AG09319 (cell line): ENCODE data around the gene TOP1.

Source experiments
- DNase-seq: peaks from one replicate; pipeline ENCODE4 v3.0.0-alpha.2; 2010; ENCODE audit warnings: low read depth; ENCODE audit errors: extremely low read depth
- TF ChIP-seq, protein P1 (sequence below): IDR thresholded peaks from 2 replicates; pipeline ENCODE4 v1.5.1; 2011; ENCODE audit warnings: low read depth, mild to moderate bottlenecking, inconsistent platforms, low read length, moderate library complexity

Gene TOP1

DNA sequence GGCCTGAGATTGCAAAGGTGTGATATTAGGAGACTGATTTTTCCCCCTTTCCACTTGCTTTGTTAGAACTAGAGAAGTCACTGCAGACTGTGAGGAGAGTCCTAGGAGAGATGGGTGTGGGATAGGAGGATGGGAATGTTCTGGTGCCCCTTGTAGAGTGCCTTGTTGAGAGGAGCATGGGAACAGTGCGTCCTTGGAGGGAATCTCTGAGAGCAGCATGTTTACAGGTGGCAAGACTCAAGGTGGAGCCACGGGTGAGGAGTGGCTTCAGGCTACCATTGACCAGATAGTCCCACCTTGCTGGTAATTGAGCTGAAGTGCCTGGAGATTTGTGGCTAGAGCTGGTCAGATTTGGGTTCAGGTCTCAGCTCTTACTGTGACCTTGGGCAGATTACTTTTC lies 114.7 kb downstream of the TOP1 start:
- no peak for DNase-seq
- TF ChIP-seq, protein P1, sequence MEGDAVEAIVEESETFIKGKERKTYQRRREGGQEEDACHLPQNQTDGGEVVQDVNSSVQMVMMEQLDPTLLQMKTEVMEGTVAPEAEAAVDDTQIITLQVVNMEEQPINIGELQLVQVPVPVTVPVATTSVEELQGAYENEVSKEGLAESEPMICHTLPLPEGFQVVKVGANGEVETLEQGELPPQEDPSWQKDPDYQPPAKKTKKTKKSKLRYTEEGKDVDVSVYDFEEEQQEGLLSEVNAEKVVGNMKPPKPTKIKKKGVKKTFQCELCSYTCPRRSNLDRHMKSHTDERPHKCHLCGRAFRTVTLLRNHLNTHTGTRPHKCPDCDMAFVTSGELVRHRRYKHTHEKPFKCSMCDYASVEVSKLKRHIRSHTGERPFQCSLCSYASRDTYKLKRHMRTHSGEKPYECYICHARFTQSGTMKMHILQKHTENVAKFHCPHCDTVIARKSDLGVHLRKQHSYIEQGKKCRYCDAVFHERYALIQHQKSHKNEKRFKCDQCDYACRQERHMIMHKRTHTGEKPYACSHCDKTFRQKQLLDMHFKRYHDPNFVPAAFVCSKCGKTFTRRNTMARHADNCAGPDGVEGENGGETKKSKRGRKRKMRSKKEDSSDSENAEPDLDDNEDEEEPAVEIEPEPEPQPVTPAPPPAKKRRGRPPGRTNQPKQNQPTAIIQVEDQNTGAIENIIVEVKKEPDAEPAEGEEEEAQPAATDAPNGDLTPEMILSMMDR: no peak

DNA sequence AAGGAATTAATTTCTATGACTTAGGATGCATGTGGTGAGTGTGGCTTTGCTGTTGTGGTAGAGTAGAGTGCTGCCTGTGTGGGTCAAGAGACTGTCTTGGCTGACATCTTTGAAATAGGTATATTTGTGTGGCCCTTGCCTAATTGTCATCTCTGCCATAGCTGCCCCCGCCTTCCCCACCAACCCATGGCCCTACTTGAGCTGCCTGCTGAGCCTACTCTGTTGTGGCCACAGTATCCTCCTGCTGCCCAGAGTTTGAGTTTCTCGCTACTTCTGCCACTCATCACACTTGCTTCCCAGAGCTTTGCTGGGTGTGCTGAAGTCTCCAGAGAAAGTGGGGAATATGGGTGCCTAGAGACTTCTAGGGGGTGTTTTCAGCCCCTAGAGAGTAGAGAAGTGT lies 116.7 kb downstream of the TOP1 start:
- TF ChIP-seq, protein P1: no peak
- DNase-seq: no peak

DNA sequence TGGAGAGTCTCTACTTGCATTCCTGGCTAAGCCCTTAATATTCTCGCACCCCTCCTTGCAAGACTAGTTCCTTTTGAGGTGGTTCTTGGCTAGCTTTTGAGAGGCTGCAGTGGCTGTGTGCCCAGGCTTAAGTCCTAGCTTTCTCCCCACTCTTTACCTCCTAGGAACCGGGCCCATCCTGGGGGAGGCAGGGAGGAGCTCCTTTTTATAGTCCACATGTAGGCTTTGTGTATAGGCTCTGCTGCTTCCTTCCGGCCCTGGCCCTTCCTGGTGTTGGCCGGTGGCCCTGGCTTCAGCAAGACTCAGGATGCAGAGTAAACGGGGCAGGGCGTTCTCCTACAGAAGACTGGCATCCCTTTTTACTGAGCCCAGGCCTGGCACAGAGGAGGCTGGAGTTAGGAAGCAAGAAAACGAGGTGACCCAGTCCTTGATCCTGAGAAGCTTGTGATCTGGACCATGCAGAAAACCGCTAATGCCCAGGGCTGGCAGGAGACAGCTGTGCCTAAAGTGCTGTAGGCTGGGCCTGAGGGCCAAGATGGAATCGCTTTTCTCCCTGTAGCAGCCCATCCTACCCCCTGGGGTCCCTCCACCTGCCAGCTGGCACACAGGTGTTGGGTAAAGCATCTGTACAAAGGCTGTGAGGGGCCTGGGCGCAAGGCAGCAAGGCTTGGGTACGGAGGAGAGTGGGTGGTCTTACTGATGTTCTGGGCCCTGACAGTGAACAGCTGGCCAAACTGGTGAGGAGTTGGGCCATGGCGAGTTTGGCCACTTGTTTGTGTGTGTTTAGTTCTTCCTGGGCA lies 117.4 kb downstream of the TOP1 start:
- TF ChIP-seq, protein P1: no peak
- DNase-seq: no peak

DNA sequence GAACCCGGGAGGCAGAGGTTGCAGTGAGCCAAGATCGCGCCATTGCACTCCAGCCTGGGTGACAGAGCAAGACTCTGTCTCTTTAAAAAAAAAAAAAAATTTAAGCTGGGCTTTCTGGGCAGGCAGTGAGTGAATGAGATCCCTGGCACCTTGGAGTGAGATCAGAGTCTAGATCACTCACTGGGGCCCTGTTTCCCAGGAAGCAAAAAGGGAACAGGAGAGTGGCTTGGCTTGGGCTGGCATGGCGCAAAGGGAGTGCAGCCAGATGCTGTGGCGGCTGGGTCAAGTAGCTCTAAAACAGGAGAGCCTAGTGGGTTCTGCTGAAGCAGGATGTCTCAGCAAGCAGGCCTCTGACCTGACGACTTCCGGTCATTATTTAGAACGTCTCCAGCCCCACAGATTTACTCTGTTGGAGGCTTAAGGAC lies 119.2 kb downstream of the TOP1 start:
- DNase-seq: no peak
- TF ChIP-seq, protein P1: no peak

DNA sequence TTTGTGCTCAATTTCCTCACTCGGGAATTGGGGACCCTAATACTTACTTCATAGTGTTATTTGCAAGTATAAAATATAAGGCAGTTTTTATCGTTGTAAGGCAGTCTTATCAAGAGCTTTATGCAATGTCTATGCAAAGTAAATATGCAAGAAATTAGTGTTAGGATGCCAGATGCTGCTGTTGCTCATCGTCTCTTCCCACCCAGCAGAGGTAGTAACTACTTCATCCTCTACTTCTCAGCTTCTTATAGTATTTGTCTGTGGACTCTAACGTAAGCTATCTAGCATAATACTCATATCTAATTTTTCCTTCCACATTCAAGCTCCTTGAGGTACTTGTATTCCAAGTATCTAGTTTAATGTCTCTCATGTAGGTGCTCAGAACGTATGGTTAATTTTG lies 120.3 kb downstream of the TOP1 start:
- TF ChIP-seq, protein P1: no peak
- DNase-seq: no peak

DNA sequence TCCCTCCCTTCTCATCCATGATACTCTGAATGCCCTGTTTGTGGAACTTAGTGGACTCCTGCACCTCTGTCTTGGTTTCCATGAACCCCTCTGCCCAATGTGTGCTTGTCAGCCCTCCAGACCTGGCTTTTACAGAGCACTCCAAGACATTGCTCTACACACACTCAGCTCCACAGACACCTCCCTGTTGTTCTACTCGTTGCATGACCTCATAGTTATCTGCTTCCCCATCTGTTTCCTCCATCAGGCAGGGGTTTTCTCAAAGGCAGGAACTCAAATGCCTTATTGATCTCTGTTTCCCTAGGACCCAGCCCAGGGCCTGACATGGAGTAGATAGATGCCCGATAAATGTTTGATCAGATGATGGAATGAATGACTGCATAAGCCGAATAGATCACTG lies 122.0 kb downstream of the TOP1 start:
- DNase-seq: no peak
- TF ChIP-seq, protein P1: no peak

DNA sequence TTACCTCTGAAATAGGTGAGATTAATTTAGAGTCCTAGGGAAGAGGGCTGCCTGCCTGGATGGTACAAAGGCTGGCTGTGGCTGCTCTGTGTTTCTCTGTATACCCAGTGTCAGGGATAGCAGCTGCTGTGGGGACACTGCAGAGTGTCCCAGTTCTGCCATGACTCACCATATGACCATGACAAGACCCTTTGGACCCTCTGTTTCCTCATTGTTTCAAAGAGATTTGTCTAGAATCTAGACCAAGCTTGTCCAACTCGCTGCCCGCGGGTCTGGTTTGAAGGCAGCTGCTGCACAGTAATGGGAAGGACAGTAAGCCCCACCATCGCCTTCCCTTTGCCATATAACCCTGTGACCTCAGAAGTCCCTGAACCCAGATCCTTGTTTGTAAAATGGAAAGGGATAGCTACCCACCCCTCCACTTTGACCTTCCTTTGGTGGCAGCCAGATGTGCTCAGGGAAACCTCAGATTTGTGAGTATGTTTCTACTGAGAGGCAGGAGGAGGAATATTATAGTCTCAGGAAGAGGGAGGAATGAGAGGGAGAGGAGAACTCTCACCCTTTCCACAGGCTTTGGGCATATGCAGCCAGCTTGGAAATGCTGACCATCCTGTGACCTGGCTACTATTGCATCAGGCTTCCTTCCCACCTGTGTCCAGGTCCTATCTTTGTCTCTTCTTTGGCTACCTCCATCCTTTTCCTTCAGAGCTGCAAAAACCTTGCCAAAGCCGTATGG lies 122.7 kb downstream of the TOP1 start:
- no peak for DNase-seq
- TF ChIP-seq, protein P1: no peak
